ENCODE results near the gene PTP4A2.

Gene PTP4A2

GRCh38 chr1:31905093-31905509 is 33.1 kb downstream of the PTP4A2 start:
- Histone ChIP-seq H3K4me2 (ENCODE audit: low read length) (no peak overlapping the region), H2BK5ac (ENCODE audit: low read length) (no peak overlapping the region), H2BK120ac (ENCODE audit: low read depth, low read length) (no peak overlapping the region), H4K8ac (ENCODE audit: low read depth, low read length) (no peak overlapping the region), H3K4ac (ENCODE audit: low read depth, low read length) (no peak overlapping the region), H3K27ac (ENCODE audit: low read depth, low read length) (no peak overlapping the region), H3K23ac (ENCODE audit: low read length) (no peak overlapping the region), H3K79me1 (ENCODE audit: low read length) (no peaks in the 10 kb centered on the region), H4K5ac (ENCODE audit: low read length) (no peak overlapping the region), H3K27me3 (ENCODE audit: insufficient read depth, low read length, poor library complexity) (no peaks in the 10 kb centered on the region), H3K56ac (ENCODE audit: low read length) (no peak overlapping the region), H2BK15ac (replicated peaks; ENCODE audit: low read depth) (no peak overlapping the region), H3K9ac (ENCODE audit: low read length) (no peak overlapping the region), H2AK5ac (ENCODE audit: low read length) (no peak overlapping the region), H3K4me1 (ENCODE audit: control insufficient read depth, low read depth, low read length) (no peaks in the 10 kb centered on the region), H3K79me2 (ENCODE audit: control insufficient read depth, insufficient read depth, low read length) (no peaks in the 10 kb centered on the region), H3K4me3 (ENCODE audit: low read length) (no peak overlapping the region), H3K18ac (ENCODE audit: low read length) (no peak overlapping the region), H3K36me3 (ENCODE audit: control insufficient read depth, insufficient read depth, low read length) (peaks cover 4% of the 10 kb centered on the region)
- no CpG with 5 or more reads among the region's 6 CpGs for WGBS (ENCODE audit: extremely low coverage, insufficient coverage, low lambda C conversion rate)
- no peak for DNase-seq

DNA sequence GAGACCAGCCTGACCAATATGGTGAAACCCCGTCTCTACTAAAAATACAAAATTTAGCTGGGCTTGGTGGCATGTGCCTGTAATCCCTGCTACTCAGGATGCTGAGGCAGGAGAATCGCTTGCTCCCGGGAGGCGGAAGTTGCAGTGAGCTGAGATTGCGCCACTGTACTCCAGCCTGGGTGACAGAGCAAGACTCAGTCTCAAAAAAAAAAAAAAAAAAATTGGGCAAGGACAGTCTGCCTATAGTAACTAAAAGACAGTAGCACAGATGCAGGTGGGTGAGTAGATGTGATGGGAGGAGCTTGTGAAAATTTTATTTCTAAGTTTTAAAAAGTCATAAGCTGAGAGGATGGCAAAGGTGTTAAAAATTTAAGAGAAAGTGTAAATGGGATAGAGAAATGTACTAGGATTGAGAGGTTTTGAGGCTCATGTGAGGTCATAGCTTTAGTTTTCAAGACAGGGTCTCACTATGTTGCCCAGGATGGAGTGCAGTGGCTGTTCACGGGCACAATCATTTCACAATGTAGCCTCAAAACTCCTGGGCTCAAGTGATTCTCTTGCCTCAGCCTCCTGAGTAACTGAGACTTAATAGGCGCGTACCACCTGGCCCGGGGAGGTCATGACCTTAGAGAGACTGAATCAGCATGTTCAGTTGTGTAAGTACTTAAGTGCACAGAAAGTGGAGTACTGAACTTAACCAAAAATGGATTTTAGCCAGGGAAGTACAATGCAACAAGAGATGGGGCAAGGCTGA is 33.7 kb downstream of the PTP4A2 start:
- Histone ChIP-seq H3K4me1 (ENCODE audit: control insufficient read depth, low read depth, low read length) (no peaks in the 10 kb centered on the region), H3K4ac (ENCODE audit: low read depth, low read length) (no peak overlapping the region), H4K5ac (ENCODE audit: low read length) (no peak overlapping the region), H3K23ac (ENCODE audit: low read length) (no peak overlapping the region), H3K27me3 (ENCODE audit: insufficient read depth, low read length, poor library complexity) (no peaks in the 10 kb centered on the region), H3K9ac (ENCODE audit: low read length) (no peak overlapping the region), H3K27ac (ENCODE audit: low read depth, low read length) (no peak overlapping the region), H3K18ac (ENCODE audit: low read length) (no peak overlapping the region), H3K4me2 (ENCODE audit: low read length) (no peak overlapping the region), H2AK5ac (ENCODE audit: low read length) (no peak overlapping the region), H2BK5ac (ENCODE audit: low read length) (no peak overlapping the region), H4K8ac (ENCODE audit: low read depth, low read length) (no peak overlapping the region), H3K79me2 (ENCODE audit: control insufficient read depth, insufficient read depth, low read length) (no peaks in the 10 kb centered on the region), H3K4me3 (ENCODE audit: low read length) (no peak overlapping the region), H2BK120ac (ENCODE audit: low read depth, low read length) (no peak overlapping the region), H3K79me1 (ENCODE audit: low read length) (no peaks in the 10 kb centered on the region), H2BK15ac (replicated peaks; ENCODE audit: low read depth) (no peak overlapping the region), H3K56ac (ENCODE audit: low read length) (no peak overlapping the region), H3K36me3 (ENCODE audit: control insufficient read depth, insufficient read depth, low read length) (peaks cover 4% of the 10 kb centered on the region)
- no peak for DNase-seq
- WGBS (ENCODE audit: extremely low coverage, insufficient coverage, low lambda C conversion rate) = no CpG with 5 or more reads among the region's 9 CpGs

DNA sequence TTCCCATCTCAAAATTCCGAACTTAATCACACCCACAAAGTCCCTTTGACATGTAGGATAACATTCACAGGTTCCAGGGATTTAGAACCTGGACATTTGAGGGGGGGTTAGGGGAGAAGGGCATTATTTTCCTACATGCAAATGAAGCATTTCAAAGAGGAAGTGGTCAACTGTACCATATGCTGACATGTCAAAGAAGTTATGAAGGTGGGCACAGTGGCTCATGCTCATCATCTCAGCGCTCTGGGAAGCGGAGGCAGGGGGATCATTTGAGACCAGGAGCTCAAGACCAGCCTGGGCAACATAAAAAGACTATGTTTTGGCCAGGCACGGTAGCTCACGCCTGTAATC is 35.7 kb downstream of the PTP4A2 start:
- Histone ChIP-seq H3K23ac (ENCODE audit: low read length) (no peak overlapping the region), H3K56ac (ENCODE audit: low read length) (no peak overlapping the region), H4K5ac (ENCODE audit: low read length) (no peak overlapping the region), H3K18ac (ENCODE audit: low read length) (no peak overlapping the region), H3K27ac (ENCODE audit: low read depth, low read length) (no peak overlapping the region), H3K79me2 (ENCODE audit: control insufficient read depth, insufficient read depth, low read length) (no peaks in the 10 kb centered on the region), H3K27me3 (ENCODE audit: insufficient read depth, low read length, poor library complexity) (no peaks in the 10 kb centered on the region), H3K4ac (ENCODE audit: low read depth, low read length) (no peak overlapping the region), H3K4me2 (ENCODE audit: low read length) (no peak overlapping the region), H3K4me3 (ENCODE audit: low read length) (no peak overlapping the region), H2AK5ac (ENCODE audit: low read length) (no peak overlapping the region), H3K36me3 (ENCODE audit: control insufficient read depth, insufficient read depth, low read length) (peaks cover 4% of the 10 kb centered on the region), H4K8ac (ENCODE audit: low read depth, low read length) (no peak overlapping the region), H2BK15ac (replicated peaks; ENCODE audit: low read depth) (no peak overlapping the region), H3K4me1 (ENCODE audit: control insufficient read depth, low read depth, low read length) (no peaks in the 10 kb centered on the region), H3K9ac (ENCODE audit: low read length) (no peak overlapping the region), H2BK5ac (ENCODE audit: low read length) (no peak overlapping the region), H3K79me1 (ENCODE audit: low read length) (no peaks in the 10 kb centered on the region), H2BK120ac (ENCODE audit: low read depth, low read length) (no peak overlapping the region)
- WGBS (ENCODE audit: extremely low coverage, insufficient coverage, low lambda C conversion rate) = no CpG with 5 or more reads among the region's 5 CpGs
- no peak for DNase-seq

DNA sequence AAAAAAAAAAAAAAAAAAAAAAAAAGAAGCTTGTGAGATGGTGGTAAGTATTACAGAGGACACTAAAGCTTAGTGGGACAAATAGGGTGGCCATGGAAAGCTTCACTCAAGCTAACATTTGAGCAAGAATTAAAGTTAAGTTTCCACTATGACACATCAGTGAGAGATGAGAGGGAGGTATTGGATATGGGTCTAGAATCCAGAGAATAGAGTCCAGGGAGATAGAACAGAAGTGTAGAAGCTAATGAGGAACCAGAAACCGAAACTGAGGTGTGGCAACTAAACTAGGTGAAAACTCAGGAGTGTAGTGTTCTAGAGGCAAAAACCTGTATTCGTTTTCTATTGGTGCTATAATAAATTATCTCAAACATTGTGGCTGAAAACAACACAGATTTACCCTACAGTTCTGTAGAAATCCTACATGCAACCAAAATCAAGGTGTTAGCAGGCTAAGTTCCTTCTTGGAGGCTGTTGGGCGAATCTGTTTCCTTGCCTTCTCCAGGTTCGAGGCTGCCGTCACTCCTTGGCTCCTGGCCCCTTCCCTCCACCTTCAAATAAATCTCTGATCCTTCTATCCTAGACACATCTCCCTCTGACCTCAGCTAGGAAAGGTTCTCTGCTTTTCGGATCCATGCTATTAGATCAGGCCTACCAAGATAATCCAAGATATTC is 36.2 kb downstream of the PTP4A2 start:
- H2BK15ac ChIP-seq (replicated peaks; ENCODE audit: low read depth) = no peak overlapping the region
- no peak overlapping the region for H3K18ac ChIP-seq (ENCODE audit: low read length)
- H3K79me2 ChIP-seq (ENCODE audit: control insufficient read depth, insufficient read depth, low read length) = no peaks in the 10 kb centered on the region
- no peak overlapping the region for H3K4me2 ChIP-seq (ENCODE audit: low read length)
- H3K79me1 ChIP-seq (ENCODE audit: low read length) = no peaks in the 10 kb centered on the region
- no peaks in the 10 kb centered on the region for H3K27me3 ChIP-seq (ENCODE audit: insufficient read depth, low read length, poor library complexity)
- H2AK5ac ChIP-seq (ENCODE audit: low read length) = no peak overlapping the region
- H3K36me3 ChIP-seq (ENCODE audit: control insufficient read depth, insufficient read depth, low read length) = peaks cover under 1% of the 10 kb centered on the region
- no peak overlapping the region for H2BK120ac ChIP-seq (ENCODE audit: low read depth, low read length)
- no peak overlapping the region for H4K8ac ChIP-seq (ENCODE audit: low read depth, low read length)
- DNase-seq = no peak
- H3K4me1 ChIP-seq (ENCODE audit: control insufficient read depth, low read depth, low read length) = no peaks in the 10 kb centered on the region
- H3K27ac ChIP-seq (ENCODE audit: low read depth, low read length) = no peak overlapping the region
- H3K9ac ChIP-seq (ENCODE audit: low read length) = no peak overlapping the region
- no peak overlapping the region for H3K4ac ChIP-seq (ENCODE audit: low read depth, low read length)
- H3K4me3 ChIP-seq (ENCODE audit: low read length) = no peak overlapping the region
- H4K5ac ChIP-seq (ENCODE audit: low read length) = no peak overlapping the region
- H2BK5ac ChIP-seq (ENCODE audit: low read length) = no peak overlapping the region
- no peak overlapping the region for H3K23ac ChIP-seq (ENCODE audit: low read length)
- no peak overlapping the region for H3K56ac ChIP-seq (ENCODE audit: low read length)
- no CpG with 5 or more reads among the region's 6 CpGs for WGBS (ENCODE audit: extremely low coverage, insufficient coverage, low lambda C conversion rate)

GRCh38 chr1:31900790-31901189 is 37.4 kb downstream of the PTP4A2 start:
- H3K4me3 ChIP-seq (ENCODE audit: low read length) = no peak overlapping the region
- H3K27ac ChIP-seq (ENCODE audit: low read depth, low read length) = no peak overlapping the region
- H3K4me2 ChIP-seq (ENCODE audit: low read length) = no peak overlapping the region
- H2BK5ac ChIP-seq (ENCODE audit: low read length) = no peak overlapping the region
- H3K79me2 ChIP-seq (ENCODE audit: control insufficient read depth, insufficient read depth, low read length) = no peaks in the 10 kb centered on the region
- H3K23ac ChIP-seq (ENCODE audit: low read length) = no peak overlapping the region
- H3K9ac ChIP-seq (ENCODE audit: low read length) = no peak overlapping the region
- no peak overlapping the region for H2BK15ac ChIP-seq (replicated peaks; ENCODE audit: low read depth)
- H3K36me3 ChIP-seq (ENCODE audit: control insufficient read depth, insufficient read depth, low read length) = no peaks in the 10 kb centered on the region
- no peaks in the 10 kb centered on the region for H3K4me1 ChIP-seq (ENCODE audit: control insufficient read depth, low read depth, low read length)
- H3K79me1 ChIP-seq (ENCODE audit: low read length) = no peaks in the 10 kb centered on the region
- no peak overlapping the region for H3K18ac ChIP-seq (ENCODE audit: low read length)
- no peaks in the 10 kb centered on the region for H3K27me3 ChIP-seq (ENCODE audit: insufficient read depth, low read length, poor library complexity)
- H4K8ac ChIP-seq (ENCODE audit: low read depth, low read length) = no peak overlapping the region
- no peak overlapping the region for H2BK120ac ChIP-seq (ENCODE audit: low read depth, low read length)
- H2AK5ac ChIP-seq (ENCODE audit: low read length) = no peak overlapping the region
- no peak overlapping the region for H3K56ac ChIP-seq (ENCODE audit: low read length)
- no peak overlapping the region for H4K5ac ChIP-seq (ENCODE audit: low read length)
- DNase-seq = no peak
- WGBS (ENCODE audit: extremely low coverage, insufficient coverage, low lambda C conversion rate) = no CpG with 5 or more reads among the region's 3 CpGs
- H3K4ac ChIP-seq (ENCODE audit: low read depth, low read length) = no peak overlapping the region

Data from mesendoderm (in vitro differentiated cells).